Measurements from ENCODE around the gene ZMYND11.

ZMYND11 gene

DNA sequence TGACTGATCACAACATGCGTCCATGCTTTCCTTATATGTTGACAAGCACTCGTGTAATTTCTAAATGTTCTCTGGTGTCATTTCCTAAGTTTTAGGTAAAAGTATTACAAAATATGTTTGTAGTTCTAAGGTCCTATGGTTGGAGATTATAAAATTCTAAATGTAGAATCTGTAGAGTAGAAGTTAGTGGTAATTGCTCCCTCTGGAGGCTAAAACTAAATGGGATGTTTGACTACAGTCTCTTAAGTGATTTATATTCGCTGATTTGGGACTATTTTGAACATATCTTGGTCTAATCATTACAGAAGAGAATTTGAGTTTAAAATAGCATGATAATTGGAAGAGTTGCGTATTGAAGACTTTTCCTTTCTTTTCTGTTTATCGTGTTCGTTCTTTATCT is 74.1 kb downstream of the ZMYND11 start:
- DNase-seq (ENCODE audit: low read depth), result peak; percentile 57
- no peak overlapping the region for H3K4me3 ChIP-seq (ENCODE audit: low read depth, low read length)
- TF ChIP-seq, protein P1, sequence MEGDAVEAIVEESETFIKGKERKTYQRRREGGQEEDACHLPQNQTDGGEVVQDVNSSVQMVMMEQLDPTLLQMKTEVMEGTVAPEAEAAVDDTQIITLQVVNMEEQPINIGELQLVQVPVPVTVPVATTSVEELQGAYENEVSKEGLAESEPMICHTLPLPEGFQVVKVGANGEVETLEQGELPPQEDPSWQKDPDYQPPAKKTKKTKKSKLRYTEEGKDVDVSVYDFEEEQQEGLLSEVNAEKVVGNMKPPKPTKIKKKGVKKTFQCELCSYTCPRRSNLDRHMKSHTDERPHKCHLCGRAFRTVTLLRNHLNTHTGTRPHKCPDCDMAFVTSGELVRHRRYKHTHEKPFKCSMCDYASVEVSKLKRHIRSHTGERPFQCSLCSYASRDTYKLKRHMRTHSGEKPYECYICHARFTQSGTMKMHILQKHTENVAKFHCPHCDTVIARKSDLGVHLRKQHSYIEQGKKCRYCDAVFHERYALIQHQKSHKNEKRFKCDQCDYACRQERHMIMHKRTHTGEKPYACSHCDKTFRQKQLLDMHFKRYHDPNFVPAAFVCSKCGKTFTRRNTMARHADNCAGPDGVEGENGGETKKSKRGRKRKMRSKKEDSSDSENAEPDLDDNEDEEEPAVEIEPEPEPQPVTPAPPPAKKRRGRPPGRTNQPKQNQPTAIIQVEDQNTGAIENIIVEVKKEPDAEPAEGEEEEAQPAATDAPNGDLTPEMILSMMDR (conservative IDR thresholded peaks at IDR 0.05; ENCODE audit: low read depth, low read length), result peak; percentile 48

DNA sequence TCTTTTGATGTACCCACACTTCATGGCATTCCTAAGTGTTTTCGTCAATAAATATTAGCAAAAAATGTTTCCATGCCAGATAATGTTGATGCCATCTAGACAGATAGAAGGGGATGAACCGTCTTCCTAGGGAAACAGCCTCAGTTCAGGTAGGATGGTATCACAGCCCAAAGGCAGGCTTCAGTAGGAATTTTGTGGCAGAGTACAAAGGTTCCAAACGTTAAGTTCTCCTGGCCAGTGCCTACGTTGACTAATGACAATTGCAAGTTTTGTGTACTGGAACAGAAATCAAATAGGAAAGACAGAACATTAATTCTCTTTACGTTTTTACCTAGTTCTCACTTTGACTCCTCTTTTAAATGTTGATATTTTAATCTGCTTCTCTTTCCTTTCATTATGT is 75.0 kb downstream of the ZMYND11 start:
- DNase-seq (ENCODE audit: low read depth), result no peak
- TF ChIP-seq, protein P1 (conservative IDR thresholded peaks at IDR 0.05; ENCODE audit: low read depth, low read length), result no peak
- H3K4me3 ChIP-seq (ENCODE audit: low read depth, low read length), result no peak overlapping the region

DNA sequence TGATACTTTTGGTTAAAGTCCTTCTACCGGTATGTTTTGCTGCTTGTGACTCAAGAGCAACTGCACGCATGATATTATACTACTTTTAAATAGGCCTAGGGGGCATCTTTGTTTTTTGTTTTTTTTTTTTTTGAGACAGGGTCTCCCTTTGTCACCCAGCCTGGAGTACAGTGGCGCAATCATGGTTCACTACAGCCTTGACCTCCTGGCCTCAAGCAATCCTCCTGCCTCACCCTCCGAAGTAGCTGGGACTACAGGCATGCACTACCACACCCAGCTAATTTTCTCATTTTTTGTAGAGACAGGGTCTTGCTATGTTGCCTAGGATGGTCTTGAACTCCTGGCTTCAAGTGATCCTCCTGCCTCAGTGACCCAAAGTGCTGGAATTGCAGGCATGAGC is 80.2 kb downstream of the ZMYND11 start:
- no peak for DNase-seq (ENCODE audit: low read depth)
- TF ChIP-seq, protein P1 (conservative IDR thresholded peaks at IDR 0.05; ENCODE audit: low read depth, low read length), result no peak
- no peak overlapping the region for H3K4me3 ChIP-seq (ENCODE audit: low read depth, low read length)

DNA sequence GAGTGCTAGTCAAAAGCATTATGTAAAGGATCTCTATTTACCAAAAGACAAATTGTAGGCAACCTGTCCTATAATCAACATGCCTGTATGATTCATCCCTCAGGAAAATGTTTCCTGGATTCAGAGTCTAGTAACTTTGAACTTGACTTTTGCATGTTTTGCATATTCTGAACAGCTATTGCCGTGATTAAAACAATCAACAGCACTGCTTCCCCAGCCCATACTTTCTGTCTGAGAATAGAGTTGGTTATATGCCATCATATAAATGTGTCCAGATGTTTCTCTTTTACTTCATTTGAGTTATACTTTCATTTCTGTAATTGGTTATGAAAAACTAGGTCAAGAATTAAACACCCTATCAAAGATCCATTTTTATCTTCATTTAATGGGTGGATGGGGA is 83.5 kb downstream of the ZMYND11 start:
- DNase-seq (ENCODE audit: low read depth), result peak; percentile 15
- no peak overlapping the region for H3K4me3 ChIP-seq (ENCODE audit: low read depth, low read length)
- TF ChIP-seq, protein P1 (conservative IDR thresholded peaks at IDR 0.05; ENCODE audit: low read depth, low read length), result no peak

DNA sequence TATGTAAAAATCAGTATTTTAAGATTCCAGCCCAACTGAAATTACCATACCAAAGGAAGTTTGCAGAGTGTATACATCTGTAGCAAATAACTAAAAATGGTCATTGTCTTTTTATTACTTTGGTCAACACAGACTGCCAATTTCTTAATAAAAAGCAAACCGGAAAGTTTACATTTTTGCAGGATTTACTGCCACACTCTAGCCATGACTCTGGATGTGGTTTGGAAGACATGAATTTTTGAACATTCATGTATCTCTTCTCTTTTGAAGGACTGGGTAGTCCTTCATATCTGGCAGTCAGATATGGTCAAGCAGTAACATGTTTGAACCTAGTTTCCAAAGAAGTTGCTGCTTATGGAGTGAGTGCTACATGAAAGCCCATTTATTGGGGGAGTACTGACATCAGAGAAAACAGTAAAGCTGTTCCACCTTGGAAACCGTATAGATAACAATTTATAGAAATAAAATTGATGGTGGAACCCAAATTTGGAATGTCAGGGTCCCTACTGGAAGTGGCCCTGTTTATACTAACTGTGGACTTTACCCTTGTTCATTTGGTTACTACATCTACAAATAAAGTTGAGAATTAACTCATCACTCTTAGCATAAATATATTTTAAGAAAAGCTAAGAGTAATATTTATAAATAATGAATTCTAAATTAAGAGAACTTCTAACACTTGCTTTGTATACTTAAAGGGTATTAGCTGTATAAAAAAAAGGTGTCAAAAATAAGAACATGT is 84.6 kb downstream of the ZMYND11 start:
- DNase-seq (ENCODE audit: low read depth), result no peak
- TF ChIP-seq, protein P1 (conservative IDR thresholded peaks at IDR 0.05; ENCODE audit: low read depth, low read length), result no peak

DNA sequence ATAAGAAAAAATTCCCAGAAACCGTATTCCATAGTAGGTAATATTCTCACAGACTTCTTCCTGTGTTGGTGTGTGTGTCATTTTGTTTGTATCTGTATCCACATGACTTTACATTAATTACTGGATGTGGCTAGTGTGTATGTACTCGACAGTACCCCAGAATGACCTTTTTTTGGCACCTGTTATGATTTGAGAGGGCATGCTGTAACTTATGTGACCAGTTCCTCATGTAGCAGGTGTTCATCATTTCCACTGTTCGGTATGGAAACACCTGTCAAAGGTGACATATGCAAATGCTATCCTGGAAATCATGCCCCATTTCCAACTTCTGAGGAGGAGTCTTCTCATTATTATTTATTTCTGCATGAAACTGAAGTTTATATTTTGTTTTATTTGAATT is 89.3 kb downstream of the ZMYND11 start:
- H3K4me3 ChIP-seq (ENCODE audit: low read depth, low read length), result no peak overlapping the region
- TF ChIP-seq, protein P1 (conservative IDR thresholded peaks at IDR 0.05; ENCODE audit: low read depth, low read length), result no peak
- DNase-seq (ENCODE audit: low read depth), result no peak

More for the DNA sequence above, 84.6 kb downstream of the ZMYND11 start:
- H3K4me3 ChIP-seq (ENCODE audit: low read depth, low read length), result no peak overlapping the region

DNA sequence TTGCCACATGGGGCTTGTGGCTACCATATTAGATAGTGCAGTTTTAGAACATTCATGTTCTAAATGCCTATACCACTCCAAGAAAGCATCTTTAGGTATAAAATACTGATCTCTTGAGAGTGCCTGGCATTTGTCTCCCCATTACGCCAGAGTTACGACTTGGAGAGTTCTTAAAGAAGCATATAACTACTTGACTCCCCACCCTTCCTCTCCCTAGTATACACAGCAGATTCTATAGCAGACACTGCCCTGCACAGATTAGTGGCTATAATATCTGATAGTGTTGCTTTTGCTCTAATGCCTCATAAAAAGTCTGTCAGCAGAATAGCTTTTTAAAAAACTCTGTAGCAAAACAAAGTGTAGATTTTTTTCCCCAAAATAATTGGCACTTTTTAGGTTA is 90.8 kb downstream of the ZMYND11 start:
- H3K4me3 ChIP-seq (ENCODE audit: low read depth, low read length), result no peak overlapping the region
- TF ChIP-seq, protein P1 (conservative IDR thresholded peaks at IDR 0.05; ENCODE audit: low read depth, low read length), result no peak
- no peak for DNase-seq (ENCODE audit: low read depth)
